ENCODE data around the gene GLG1.

Gene GLG1

DNA sequence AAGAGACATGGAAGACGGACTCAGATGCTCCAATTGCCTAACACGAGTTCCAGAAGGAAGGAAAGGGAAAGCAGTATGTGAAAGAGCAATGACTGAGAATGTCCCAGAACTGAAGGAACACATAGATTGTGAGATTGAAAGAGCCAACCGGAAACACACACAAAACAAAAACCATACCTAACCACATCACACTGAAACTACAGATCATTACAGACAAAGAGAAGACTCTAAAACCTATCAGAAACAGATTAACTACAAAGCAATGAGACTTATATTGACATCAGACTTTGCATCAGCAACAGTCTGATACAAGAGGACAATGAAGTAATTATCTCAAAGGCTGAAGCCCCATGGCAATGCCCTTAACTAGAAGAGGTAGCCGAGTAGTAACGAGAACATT lies 140.0 kb downstream of the GLG1 start:
- no peak overlapping the region for H3K4me3 ChIP-seq (ENCODE audit: low read depth, low read length)
- TF ChIP-seq, protein P1, sequence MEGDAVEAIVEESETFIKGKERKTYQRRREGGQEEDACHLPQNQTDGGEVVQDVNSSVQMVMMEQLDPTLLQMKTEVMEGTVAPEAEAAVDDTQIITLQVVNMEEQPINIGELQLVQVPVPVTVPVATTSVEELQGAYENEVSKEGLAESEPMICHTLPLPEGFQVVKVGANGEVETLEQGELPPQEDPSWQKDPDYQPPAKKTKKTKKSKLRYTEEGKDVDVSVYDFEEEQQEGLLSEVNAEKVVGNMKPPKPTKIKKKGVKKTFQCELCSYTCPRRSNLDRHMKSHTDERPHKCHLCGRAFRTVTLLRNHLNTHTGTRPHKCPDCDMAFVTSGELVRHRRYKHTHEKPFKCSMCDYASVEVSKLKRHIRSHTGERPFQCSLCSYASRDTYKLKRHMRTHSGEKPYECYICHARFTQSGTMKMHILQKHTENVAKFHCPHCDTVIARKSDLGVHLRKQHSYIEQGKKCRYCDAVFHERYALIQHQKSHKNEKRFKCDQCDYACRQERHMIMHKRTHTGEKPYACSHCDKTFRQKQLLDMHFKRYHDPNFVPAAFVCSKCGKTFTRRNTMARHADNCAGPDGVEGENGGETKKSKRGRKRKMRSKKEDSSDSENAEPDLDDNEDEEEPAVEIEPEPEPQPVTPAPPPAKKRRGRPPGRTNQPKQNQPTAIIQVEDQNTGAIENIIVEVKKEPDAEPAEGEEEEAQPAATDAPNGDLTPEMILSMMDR (IDR thresholded peaks at IDR 0.05; ENCODE audit: low read depth, low read length), result no peak
- DNase-seq (ENCODE audit: low read depth, low spot score), result no peak
- in situ Hi-C loops (cut with HindIII; ENCODE audit: low sequenced_read_pairs), result no loop called here

DNA sequence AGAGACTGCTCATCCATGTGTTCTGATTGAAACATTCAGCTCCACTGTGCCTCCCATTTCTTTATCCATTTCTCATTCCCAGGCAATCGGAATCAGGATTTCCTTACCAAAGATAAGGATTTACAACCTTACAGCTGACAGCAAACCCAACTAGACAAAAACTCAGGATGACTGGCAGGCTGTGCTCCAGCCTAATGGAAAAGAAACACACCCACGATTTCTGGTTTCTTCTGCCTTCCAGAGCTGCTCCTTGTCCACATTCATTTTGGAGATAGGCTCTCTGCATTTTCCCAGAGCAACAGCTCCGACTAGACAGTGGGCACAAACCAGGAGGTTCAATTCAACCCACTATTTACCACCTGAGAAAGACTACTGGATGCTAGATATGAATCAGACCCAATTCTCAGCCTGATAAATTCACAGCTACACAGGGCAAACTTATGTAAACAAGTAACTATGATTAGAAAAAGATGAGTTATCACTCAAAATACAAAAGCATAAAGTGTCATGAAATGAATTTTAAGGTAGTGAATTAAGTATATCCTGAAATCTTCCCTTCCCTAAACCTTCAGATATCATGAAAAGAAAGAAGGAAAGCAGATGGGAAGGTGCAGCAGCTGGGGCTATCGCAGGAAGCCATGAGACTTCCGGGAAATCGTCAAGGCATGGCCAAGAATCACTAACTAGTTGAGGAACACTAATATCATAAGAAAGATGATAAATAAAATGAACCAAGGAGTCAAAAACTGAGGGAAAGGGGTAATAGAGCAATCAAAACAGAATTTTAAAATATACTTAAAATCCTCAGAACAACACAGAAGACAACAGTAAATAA lies 140.8 kb downstream of the GLG1 start:
- TF ChIP-seq, protein P1 (IDR thresholded peaks at IDR 0.05; ENCODE audit: low read depth, low read length), result no peak
- in situ Hi-C loops (cut with HindIII; ENCODE audit: low sequenced_read_pairs), result no loop called here
- DNase-seq (ENCODE audit: low read depth, low spot score), result no peak
- H3K4me3 ChIP-seq (ENCODE audit: low read depth, low read length), result no peak overlapping the region

DNA sequence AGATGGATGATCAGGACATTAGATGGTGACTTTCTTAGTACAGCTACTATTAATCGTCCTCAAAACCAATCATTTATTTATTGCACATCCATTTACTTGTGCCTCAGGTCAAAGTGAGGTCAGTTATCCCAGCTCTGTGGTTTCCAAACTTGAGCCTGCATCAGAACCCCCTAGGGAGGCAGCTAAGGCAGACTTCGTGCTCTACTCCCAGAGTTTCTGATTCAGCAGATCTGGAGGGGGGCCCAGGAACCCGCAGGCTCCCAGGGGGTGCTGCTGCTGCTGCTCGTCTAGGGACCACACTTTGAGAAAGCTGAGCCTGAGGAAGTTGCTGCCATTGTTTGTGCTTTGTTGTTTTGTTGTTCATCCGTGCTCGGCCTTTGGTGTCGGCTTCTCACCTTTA lies 141.6 kb downstream of the GLG1 start:
- no peak for DNase-seq (ENCODE audit: low read depth, low spot score)
- H3K4me3 ChIP-seq (ENCODE audit: low read depth, low read length), result no peak overlapping the region
- TF ChIP-seq, protein P1 (IDR thresholded peaks at IDR 0.05; ENCODE audit: low read depth, low read length), result no peak
- in situ Hi-C loops (cut with HindIII; ENCODE audit: low sequenced_read_pairs), result no loop called here

DNA sequence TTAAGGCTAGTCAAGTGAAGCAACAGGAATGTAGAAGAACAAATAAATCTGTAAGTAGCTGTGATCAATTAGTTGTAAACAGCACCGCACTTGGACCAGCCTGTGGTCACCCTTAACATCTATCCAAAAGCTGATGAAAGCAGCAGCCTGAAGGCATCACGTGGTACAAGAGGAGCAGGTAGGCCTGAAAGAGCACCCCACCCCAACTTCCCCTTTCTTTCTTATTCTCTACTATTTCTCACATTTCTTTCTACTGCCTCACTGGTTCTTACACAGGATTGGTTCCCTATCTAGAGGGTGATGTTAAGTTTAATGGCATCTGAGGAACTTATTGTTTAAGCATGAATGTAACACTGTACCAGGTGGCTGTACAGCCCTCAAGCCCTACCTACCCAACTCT lies 143.0 kb downstream of the GLG1 start:
- DNase-seq (ENCODE audit: low read depth, low spot score), result no peak
- TF ChIP-seq, protein P1 (IDR thresholded peaks at IDR 0.05; ENCODE audit: low read depth, low read length), result no peak
- in situ Hi-C loops (cut with HindIII; ENCODE audit: low sequenced_read_pairs), result no loop called here
- H3K4me3 ChIP-seq (ENCODE audit: low read depth, low read length), result no peak overlapping the region

DNA sequence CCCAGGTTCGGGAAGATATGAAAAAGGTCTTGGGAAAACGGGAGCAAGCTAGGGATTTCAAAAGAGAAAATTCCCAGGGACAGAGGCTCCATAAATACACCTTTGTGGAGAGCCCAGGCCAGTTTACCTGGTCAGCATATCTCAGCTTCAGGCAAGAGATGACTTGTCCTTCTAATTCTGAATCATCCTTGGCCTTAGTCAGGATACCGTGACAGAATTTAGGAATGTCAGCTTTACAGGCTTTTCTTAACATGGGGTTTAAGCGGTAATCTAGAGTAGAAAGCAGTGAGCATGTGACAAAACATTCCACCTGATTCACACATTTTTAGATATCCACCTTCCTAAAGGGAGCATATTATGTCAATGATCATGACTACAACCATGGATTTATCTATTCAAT lies 144.6 kb downstream of the GLG1 start:
- TF ChIP-seq, protein P1 (IDR thresholded peaks at IDR 0.05; ENCODE audit: low read depth, low read length), result no peak
- H3K4me3 ChIP-seq (ENCODE audit: low read depth, low read length), result no peak overlapping the region
- in situ Hi-C loops (cut with HindIII; ENCODE audit: low sequenced_read_pairs), result no loop called here
- DNase-seq (ENCODE audit: low read depth, low spot score), result no peak

DNA sequence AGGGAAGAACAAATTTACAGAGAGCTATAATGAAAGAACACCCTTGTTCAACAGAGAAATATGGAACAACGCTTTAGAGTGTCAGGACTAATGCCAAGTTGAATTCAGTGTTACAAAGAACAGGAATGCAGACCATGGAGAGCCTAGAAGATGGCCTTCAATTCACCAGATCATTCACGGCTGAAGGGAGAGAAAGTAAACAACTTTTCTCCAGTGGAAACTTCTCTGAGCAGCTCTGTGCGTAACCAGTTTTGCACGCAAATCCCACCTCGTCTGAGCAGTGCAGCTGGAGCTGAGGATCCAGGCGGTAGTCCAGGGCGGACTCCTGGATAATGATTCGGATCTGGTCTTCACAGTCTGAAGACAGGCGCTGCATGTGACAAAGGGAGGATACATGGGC lies 145.1 kb downstream of the GLG1 start:
- in situ Hi-C loops (cut with HindIII; ENCODE audit: low sequenced_read_pairs), result no loop called here
- no peak overlapping the region for H3K4me3 ChIP-seq (ENCODE audit: low read depth, low read length)
- TF ChIP-seq, protein P1 (IDR thresholded peaks at IDR 0.05; ENCODE audit: low read depth, low read length), result no peak
- no peak for DNase-seq (ENCODE audit: low read depth, low spot score)

Measured in astrocyte of the spinal cord (primary cell).